LNCaP clone FGC (cell line): ENCODE data around the gene ASMTL.

Experiments used
- DNase-seq: peaks from one replicate; pipeline ENCODE4 v3.0.0-alpha.2; 2011; ENCODE audit warnings: low read depth
- H3K4me3 ChIP-seq: 2 replicates; pipeline ENCODE4 v1.5.1; 2011; ENCODE audit warnings: mild to moderate bottlenecking, low read depth, low read length, control low read depth
- TF ChIP-seq, protein P1 (sequence below): IDR thresholded peaks from 2 replicates; pipeline ENCODE4 v1.5.1; 2012; ENCODE audit warnings: mild to moderate bottlenecking; ENCODE audit not compliant: control insufficient read depth, insufficient read depth; ENCODE audit errors: extremely low read depth

Gene ASMTL

DNA sequence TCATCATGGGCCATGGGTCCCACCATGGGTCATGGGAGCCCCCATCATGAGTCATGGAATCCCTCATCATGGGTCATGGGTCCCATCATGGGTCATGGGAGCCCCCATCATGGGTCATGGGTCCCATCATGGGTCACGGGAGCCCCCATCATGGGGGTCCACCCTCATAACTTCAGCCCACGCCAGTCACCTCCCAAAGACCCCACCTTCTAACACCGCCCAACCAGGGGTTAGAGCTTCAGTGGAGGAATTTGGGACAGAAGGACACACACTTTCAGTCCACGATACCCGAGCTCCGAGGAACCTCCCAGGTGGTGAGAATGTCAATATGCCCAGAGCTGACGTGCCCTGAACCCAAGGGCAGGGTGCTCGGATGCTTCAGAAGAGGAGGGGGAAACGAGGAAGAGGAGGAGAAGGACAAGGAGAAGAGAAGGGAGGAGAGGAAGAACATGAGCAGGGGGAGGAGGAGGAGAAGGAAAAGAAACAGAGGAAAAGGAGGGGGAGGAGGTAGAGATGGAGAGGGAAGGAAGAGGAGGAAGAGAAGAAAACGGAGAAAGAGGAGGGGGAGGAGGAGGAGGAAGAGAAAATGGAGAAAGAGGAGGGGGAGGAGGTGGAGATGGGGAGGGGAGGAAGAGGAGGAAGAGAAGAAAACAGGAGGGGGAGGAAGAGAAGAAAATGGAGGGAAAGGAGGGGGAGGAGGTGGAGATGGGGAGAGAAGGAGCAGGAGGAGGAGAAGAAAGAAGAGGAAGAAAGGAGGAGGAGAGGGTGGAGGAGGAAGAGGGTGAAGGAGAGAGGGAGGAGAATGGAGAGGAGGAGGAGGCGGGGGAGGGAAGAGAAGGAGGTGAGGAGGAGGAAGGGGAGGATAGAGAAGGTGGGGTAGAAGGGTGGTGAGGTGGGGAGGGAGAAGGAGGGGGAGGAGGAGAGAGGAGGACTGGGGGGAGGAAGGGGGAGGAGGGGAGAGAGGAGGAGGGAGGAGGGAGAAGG lies 98.4 kb downstream of the ASMTL start:
- no peak for DNase-seq
- TF ChIP-seq, protein P1, sequence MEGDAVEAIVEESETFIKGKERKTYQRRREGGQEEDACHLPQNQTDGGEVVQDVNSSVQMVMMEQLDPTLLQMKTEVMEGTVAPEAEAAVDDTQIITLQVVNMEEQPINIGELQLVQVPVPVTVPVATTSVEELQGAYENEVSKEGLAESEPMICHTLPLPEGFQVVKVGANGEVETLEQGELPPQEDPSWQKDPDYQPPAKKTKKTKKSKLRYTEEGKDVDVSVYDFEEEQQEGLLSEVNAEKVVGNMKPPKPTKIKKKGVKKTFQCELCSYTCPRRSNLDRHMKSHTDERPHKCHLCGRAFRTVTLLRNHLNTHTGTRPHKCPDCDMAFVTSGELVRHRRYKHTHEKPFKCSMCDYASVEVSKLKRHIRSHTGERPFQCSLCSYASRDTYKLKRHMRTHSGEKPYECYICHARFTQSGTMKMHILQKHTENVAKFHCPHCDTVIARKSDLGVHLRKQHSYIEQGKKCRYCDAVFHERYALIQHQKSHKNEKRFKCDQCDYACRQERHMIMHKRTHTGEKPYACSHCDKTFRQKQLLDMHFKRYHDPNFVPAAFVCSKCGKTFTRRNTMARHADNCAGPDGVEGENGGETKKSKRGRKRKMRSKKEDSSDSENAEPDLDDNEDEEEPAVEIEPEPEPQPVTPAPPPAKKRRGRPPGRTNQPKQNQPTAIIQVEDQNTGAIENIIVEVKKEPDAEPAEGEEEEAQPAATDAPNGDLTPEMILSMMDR = no peak
- no peak overlapping the region for H3K4me3 ChIP-seq
